IPS-18a (cell line): ENCODE measurements around the gene SH2B3.
"Not testable (repeated sequence)": the region's sequence is repeated elsewhere in the genome, so short reads cannot be mapped to it uniquely, and the experiment has no call there.

Source experiments
- H3K27ac ChIP-seq: one replicate; pipeline ENCODE4 v1.5.1; 2013; ENCODE audit warnings: low read length
- H3K27me3 ChIP-seq: one replicate; pipeline ENCODE4 v1.6.1; 2013; ENCODE audit warnings: mild to moderate bottlenecking, low read length; ENCODE audit not compliant: control insufficient read depth, insufficient read depth
- H3K36me3 ChIP-seq: one replicate; pipeline ENCODE4 v1.6.1; 2013; ENCODE audit warnings: low read depth, low read length; ENCODE audit not compliant: control insufficient read depth
- H3K4me1 ChIP-seq: one replicate; pipeline ENCODE4 v1.6.1; 2013; ENCODE audit warnings: low read depth, low read length; ENCODE audit not compliant: control insufficient read depth
- H3K4me3 ChIP-seq: one replicate; pipeline ENCODE4 v1.5.1; 2013; ENCODE audit warnings: low read length
- H3K9ac ChIP-seq: one replicate; pipeline ENCODE4 v1.6.1; 2013; ENCODE audit warnings: mild to moderate bottlenecking, low read length, moderate library complexity
- H3K9me3 ChIP-seq: one replicate; pipeline ENCODE4 v1.6.1; 2013; ENCODE audit warnings: low read depth, low read length; ENCODE audit not compliant: control insufficient read depth

SH2B3 gene

GRCh38 chr12:111462210-111462769, 56.6 kb downstream of the SH2B3 start:
- Histone ChIP-seq H3K9ac (no peak overlapping the region), H3K27me3 (no peaks in the 10 kb centered on the region), H3K36me3 (peaks cover 6% of the 10 kb centered on the region), H3K4me3 (no peak overlapping the region), H3K4me1 (no peaks in the 10 kb centered on the region), H3K27ac (no peak overlapping the region), H3K9me3 (no peaks in the 10 kb centered on the region)

DNA sequence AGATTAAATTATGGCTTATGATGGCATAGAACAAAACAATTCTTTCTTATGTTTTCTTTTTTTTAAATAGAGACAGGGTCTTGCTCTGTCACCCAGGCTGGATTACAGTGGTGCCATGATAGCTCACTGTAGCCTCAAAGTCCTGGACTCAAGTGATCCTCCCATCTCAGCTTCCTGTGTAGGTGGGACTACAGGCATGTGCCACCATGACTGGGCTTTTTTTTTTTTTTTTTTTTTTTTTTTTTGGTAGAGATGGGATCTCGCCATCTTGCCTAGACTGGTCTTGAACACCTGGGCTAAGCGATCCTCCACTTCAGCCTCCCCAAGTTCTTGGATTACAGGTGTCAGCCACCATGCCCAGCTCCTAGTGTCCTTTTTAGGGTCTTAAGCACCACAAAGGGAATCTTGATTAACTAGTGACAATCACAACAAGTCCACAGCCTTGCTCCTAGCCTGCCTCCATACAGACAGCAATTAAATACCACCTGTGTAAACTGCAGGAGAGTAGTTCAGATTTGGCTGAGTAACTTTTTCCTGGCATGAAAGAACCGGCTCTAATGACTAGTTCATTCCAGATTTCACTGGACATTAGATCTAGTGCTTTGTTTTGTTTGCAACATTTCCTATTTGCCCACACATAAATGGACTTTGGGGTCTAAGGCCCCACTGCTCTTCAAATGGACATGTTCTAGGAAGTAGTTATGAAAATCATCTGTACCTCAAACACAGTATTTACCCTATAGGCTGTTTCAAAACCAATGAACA, 61.6 kb downstream of the SH2B3 start:
- no peaks in the 10 kb centered on the region for H3K4me1 ChIP-seq
- H3K36me3 ChIP-seq, result peaks cover 31% of the 10 kb centered on the region
- no peak overlapping the region for H3K9ac ChIP-seq
- no peak overlapping the region for H3K4me3 ChIP-seq
- no peaks in the 10 kb centered on the region for H3K27me3 ChIP-seq
- no peak overlapping the region for H3K27ac ChIP-seq
- H3K9me3 ChIP-seq, result no peaks in the 10 kb centered on the region

DNA sequence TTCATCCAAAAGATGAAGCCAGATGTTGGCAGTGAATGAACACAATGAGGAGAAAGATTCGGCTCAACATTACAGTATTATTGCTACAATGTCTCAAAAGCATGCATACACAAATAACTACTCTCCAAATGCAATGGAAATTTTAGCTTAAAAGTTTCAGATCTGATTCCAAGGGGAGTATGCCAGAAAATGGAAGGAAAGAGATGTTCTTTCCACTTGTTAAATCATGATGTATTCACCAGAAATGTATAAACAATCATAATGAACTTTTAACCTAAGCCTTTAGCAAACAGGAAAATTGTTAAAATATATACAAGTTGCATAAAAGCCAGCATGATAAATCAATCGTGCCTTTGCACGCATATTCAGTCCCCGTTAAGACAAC, 62.1 kb downstream of the SH2B3 start:
- Histone ChIP-seq H3K27ac (no peak overlapping the region), H3K9ac (no peak overlapping the region), H3K36me3 (peaks cover 31% of the 10 kb centered on the region), H3K27me3 (no peaks in the 10 kb centered on the region), H3K9me3 (no peaks in the 10 kb centered on the region), H3K4me3 (no peak overlapping the region), H3K4me1 (no peaks in the 10 kb centered on the region)

DNA sequence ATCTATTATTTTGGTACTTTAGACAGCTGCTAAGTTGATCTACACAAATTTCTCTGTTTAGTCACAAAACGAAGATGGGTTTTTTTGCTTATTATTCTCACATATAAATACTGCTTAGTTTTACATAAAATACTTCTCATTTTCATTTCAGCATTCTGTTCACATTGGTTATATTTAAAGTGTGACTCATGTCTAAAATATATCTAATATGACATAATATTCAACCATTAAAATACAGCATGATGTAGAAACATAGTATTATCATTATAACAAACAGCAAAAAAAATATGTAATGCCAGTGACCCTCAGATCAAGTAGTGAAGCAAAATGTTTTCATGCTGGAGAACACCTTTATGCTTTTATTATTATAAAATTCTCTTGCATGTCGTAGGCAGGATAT, 63.7 kb downstream of the SH2B3 start:
- H3K27ac ChIP-seq, result no peak overlapping the region

DNA sequence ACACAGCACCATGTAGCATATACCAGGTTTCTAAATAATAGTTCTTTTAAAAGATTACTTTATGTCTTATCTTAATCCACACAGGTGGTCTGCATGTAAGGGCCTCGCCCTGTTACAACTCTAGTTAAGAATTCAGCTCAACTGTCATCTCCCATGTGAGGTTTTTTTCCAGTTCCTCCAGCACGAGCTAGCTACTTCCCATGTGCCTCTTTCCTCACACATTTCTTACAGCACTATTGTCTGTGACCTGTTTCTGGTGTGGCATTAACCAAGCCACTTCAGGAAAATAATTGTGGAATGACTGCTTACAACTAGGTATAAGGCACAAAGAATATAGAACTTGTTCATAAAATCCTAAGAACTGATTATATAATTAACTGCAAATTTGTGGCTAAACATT, 65.5 kb downstream of the SH2B3 start:
- H3K27ac ChIP-seq, result no peak overlapping the region
- peaks cover 37% of the 10 kb centered on the region for H3K36me3 ChIP-seq
- H3K9ac ChIP-seq, result no peak overlapping the region

More for the DNA sequence above, 63.7 kb downstream of the SH2B3 start:
- H3K4me3 ChIP-seq, result no peak overlapping the region
- peaks cover 35% of the 10 kb centered on the region for H3K36me3 ChIP-seq
- H3K27me3 ChIP-seq, result no peaks in the 10 kb centered on the region
- no peak overlapping the region for H3K9ac ChIP-seq
- H3K9me3 ChIP-seq, result no peaks in the 10 kb centered on the region
- no peaks in the 10 kb centered on the region for H3K4me1 ChIP-seq

DNA sequence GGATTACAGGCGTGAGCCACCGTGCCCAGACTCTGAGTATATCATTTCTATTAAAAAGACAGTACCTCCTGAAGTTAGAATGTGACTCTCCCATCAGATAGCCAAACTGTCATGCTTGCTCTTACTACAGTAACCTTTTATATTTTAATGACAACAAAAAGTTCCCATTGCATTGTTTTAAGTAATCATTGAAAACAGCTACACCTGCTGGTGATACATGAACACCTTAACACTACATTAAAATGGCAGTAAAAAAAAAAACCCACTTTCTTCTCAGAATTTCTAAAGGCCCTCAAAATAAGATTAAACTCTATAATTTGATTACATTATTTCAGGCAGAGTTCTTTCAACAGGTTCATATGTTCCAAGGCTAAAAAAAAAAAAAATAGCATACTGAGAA, 76.7 kb downstream of the SH2B3 start:
- no peak overlapping the region for H3K27ac ChIP-seq
- peaks cover 42% of the 10 kb centered on the region for H3K36me3 ChIP-seq
- H3K4me3 ChIP-seq, result no peak overlapping the region
- no peaks in the 10 kb centered on the region for H3K27me3 ChIP-seq
- H3K9ac ChIP-seq, result no peak overlapping the region
- H3K4me1 ChIP-seq, result no peaks in the 10 kb centered on the region
- no peaks in the 10 kb centered on the region for H3K9me3 ChIP-seq

More for the DNA sequence above, 65.5 kb downstream of the SH2B3 start:
- no peaks in the 10 kb centered on the region for H3K4me1 ChIP-seq
- H3K9me3 ChIP-seq, result no peaks in the 10 kb centered on the region
- no peak overlapping the region for H3K4me3 ChIP-seq
- H3K27me3 ChIP-seq, result no peaks in the 10 kb centered on the region

DNA sequence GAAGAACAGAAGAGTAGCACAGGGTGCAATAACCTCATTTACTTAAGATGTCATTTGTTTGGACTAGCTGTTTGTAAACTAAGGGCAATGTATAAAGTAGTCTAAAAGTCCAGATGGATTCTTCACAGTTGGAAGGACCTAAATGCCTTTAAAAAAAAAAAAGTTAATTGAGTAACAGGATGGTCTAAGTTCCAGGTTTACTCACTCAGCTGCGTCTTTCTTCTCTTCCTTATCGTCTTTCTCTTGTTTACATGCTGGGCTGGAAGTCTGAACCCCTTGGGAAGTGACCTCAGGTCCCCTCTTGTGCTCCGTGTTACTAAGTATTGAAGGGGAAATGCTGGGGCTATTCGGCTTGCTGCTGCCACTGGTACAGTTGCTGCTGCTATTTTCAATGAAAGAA, 82.5 kb downstream of the SH2B3 start:
- Histone ChIP-seq H3K4me1 (no peaks in the 10 kb centered on the region), H3K4me3 (no peak overlapping the region), H3K27me3 (no peaks in the 10 kb centered on the region), H3K9ac (no peak overlapping the region), H3K9me3 (no peaks in the 10 kb centered on the region), H3K27ac (no peak overlapping the region), H3K36me3 (peaks cover 74% of the 10 kb centered on the region)

DNA sequence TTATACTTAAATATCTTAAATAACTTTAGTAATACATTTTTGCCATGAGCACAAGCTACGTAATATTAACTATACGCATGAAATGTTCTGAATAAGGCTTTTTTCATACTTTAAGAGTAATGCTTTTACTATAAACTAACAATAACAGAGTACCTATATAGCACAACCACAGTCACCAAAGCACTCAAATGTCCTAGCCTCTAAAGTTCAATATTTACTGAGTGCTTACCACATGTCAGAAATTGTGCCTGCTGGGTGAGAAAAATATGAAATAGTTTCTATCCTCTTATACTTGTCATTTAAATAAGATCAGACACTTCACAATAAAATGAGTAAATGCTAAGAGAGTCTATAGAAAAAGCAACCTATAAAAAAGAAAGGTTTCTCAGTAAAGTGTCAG, 83.1 kb downstream of the SH2B3 start:
- H3K4me1 ChIP-seq, result no peaks in the 10 kb centered on the region
- H3K27ac ChIP-seq, result no peak overlapping the region
- H3K27me3 ChIP-seq, result no peaks in the 10 kb centered on the region
- no peak overlapping the region for H3K9ac ChIP-seq
- H3K9me3 ChIP-seq, result no peaks in the 10 kb centered on the region
- peaks cover 71% of the 10 kb centered on the region for H3K36me3 ChIP-seq
- no peak overlapping the region for H3K4me3 ChIP-seq

DNA sequence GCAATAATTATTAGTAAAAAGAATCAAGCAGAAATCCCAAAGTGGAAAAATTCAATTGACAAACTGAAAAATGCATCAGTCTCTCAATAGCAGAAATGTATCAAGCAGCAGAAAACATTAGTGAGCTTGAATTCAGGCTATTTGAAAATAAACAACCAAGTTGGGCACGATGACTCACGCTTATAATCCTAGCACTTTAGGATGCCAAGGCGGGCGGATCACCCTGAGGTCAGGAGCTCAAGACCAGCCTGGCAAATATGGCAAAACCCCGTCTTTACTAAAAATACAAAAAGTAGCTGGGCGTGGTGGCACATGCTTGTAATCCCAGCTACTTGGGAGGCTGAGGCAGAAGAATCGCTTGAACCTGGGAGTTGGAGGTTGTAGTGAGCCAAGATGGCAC, 87.3 kb downstream of the SH2B3 start:
- not testable (repeated sequence) for H3K27me3 ChIP-seq, H3K9ac ChIP-seq, H3K4me1 ChIP-seq, H3K9me3 ChIP-seq, H3K4me3 ChIP-seq, H3K27ac ChIP-seq
- peaks cover 51% of the 10 kb centered on the region for H3K36me3 ChIP-seq

DNA sequence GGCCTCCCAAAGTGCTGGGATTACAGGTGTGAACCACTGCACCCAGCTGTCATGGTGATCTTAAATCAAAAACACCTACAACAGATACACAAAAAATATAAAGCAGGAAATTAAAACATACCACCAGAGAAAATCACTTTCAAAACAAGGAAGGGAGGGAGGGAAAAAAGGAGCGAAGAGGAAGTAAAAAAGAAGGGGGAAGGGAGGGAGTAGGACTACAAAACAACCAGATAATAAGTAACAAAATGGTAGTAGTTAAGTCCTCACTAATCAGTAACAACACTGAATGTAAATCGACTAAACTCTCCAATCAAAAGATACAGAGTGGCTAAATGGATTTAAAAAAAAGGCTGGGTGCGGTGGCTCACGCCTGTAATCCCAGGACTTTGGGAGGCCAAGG, 89.0 kb downstream of the SH2B3 start:
- H3K36me3 ChIP-seq, result peaks cover 43% of the 10 kb centered on the region
- H3K27ac ChIP-seq, result no peak overlapping the region
- H3K9ac ChIP-seq, result no peak overlapping the region
- no peaks in the 10 kb centered on the region for H3K27me3 ChIP-seq
- H3K4me1 ChIP-seq, result no peaks in the 10 kb centered on the region
- no peaks in the 10 kb centered on the region for H3K9me3 ChIP-seq
- no peak overlapping the region for H3K4me3 ChIP-seq
